ENCODE data around the gene SNTG2.

The SNTG2 gene

GRCh38 chr2:1017827-1018226 is 67.2 kb downstream of the SNTG2 start:
- no peak for TF ChIP-seq CTCF (IDR thresholded peaks at IDR 0.05; ENCODE audit: control insufficient read depth, insufficient read depth, low read depth, low read length, missing control alignments)
- H3K4me3 ChIP-seq (ENCODE audit: control insufficient read depth, low read depth, low read length), result no peak overlapping the region
- DNase-seq (ENCODE audit: low read depth), result no peak

GRCh38 chr2:1020206-1020605 is 69.6 kb downstream of the SNTG2 start:
- no peak for TF ChIP-seq CTCF (IDR thresholded peaks at IDR 0.05; ENCODE audit: control insufficient read depth, insufficient read depth, low read depth, low read length, missing control alignments)
- H3K4me3 ChIP-seq (ENCODE audit: control insufficient read depth, low read depth, low read length), result no peak overlapping the region
- no peak for DNase-seq (ENCODE audit: low read depth)

- no peak for TF ChIP-seq CTCF (IDR thresholded peaks at IDR 0.05; ENCODE audit: control insufficient read depth, insufficient read depth, low read depth, low read length, missing control alignments)
- DNase-seq (ENCODE audit: low read depth), result no peak
- no peak overlapping the region for H3K4me3 ChIP-seq (ENCODE audit: control insufficient read depth, low read depth, low read length)
Measured at GRCh38 chr2:1022178-1022577, 71.5 kb downstream of the SNTG2 start.

GRCh38 chr2:1024981-1025380 is 74.3 kb downstream of the SNTG2 start:
- no peak overlapping the region for H3K4me3 ChIP-seq (ENCODE audit: control insufficient read depth, low read depth, low read length)
- no peak for DNase-seq (ENCODE audit: low read depth)
- TF ChIP-seq CTCF (IDR thresholded peaks at IDR 0.05; ENCODE audit: control insufficient read depth, insufficient read depth, low read depth, low read length, missing control alignments), result no peak

GRCh38 chr2:1026141-1026540 is 75.5 kb downstream of the SNTG2 start:
- TF ChIP-seq CTCF (IDR thresholded peaks at IDR 0.05; ENCODE audit: control insufficient read depth, insufficient read depth, low read depth, low read length, missing control alignments), result no peak
- no peak overlapping the region for H3K4me3 ChIP-seq (ENCODE audit: control insufficient read depth, low read depth, low read length)
- DNase-seq (ENCODE audit: low read depth), result no peak

- no peak overlapping the region for H3K4me3 ChIP-seq (ENCODE audit: control insufficient read depth, low read depth, low read length)
- no peak for TF ChIP-seq CTCF (IDR thresholded peaks at IDR 0.05; ENCODE audit: control insufficient read depth, insufficient read depth, low read depth, low read length, missing control alignments)
- DNase-seq (ENCODE audit: low read depth), result no peak
Measured at GRCh38 chr2:1028831-1029230, 78.2 kb downstream of the SNTG2 start.

- H3K4me3 ChIP-seq (ENCODE audit: control insufficient read depth, low read depth, low read length), result no peak overlapping the region
- DNase-seq (ENCODE audit: low read depth), result no peak
- TF ChIP-seq CTCF (IDR thresholded peaks at IDR 0.05; ENCODE audit: control insufficient read depth, insufficient read depth, low read depth, low read length, missing control alignments), result no peak
Measured at GRCh38 chr2:1032030-1032429, 81.4 kb downstream of the SNTG2 start.

Measured in AG09309 (cell line).